Lower leg skin (tissue), 3 donors: ENCODE data around the gene KYAT1.

ENCODE experiments used
- CTCF ChIP-seq, 3 donors: fragments of 450-650 bp; IDR thresholded peaks; one replicate each; pipeline ENCODE4 v1.5.1; 2016; ENCODE audit warnings: antibody characterized with exemption in 3 of 3, mild to moderate bottlenecking in 3 of 3, moderate library complexity in 2 of 3
- POLR2A ChIP-seq, 2 donors: fragments of 450-650 bp; IDR thresholded peaks; one replicate each; pipeline ENCODE4 v1.6.1; 2016 to 2017; ENCODE audit warnings: antibody characterized with exemption in 2 of 2, mild to moderate bottlenecking in 1 of 2, moderate library complexity in 1 of 2

GRCh38 chr9:128877852-128878251, 3.9 kb downstream of the KYAT1 start:
- TF ChIP-seq CTCF (IDR thresholded peaks at IDR 0.05) (no peak), POLR2A (IDR thresholded peaks at IDR 0.05) (no peak)
